MM.1S (cell line): ENCODE data around the gene NOSIP.

ENCODE experiments used
- DNase-seq: peaks from one replicate; pipeline ENCODE4 v3.0.0-alpha.2; 2015
- H2AFZ ChIP-seq: fragments of 300-600 bp; sonication (generic); 2 replicates; pipeline ENCODE4 v1.6.0; 2016; ENCODE audit warnings: antibody characterized with exemption, low read length
- H3F3A ChIP-seq: fragments of 300-600 bp; sonication (generic); 2 replicates; pipeline ENCODE4 v1.6.1; 2016; ENCODE audit warnings: mild to moderate bottlenecking, antibody characterized with exemption, low read length, moderate library complexity, mixed read lengths; ENCODE audit not compliant: insufficient read depth
- H3K27ac ChIP-seq: fragments of 300-600 bp; sonication (generic); 2 replicates; pipeline ENCODE4 v1.5.1; 2016; ENCODE audit warnings: mild to moderate bottlenecking, low read length
- H3K27me3 ChIP-seq: fragments of 300-600 bp; sonication (generic); replicated peaks from 2 replicates; pipeline ENCODE4 v1.6.0; 2016; ENCODE audit warnings: low read length; ENCODE audit not compliant: insufficient read depth
- H3K36me3 ChIP-seq: fragments of 300-600 bp; sonication (generic); replicated peaks from 2 replicates; pipeline ENCODE4 v1.6.1; 2016; ENCODE audit warnings: mild to moderate bottlenecking, low read length, mixed read lengths; ENCODE audit not compliant: insufficient read depth
- H3K4me1 ChIP-seq: fragments of 300-600 bp; sonication (generic); 2 replicates; pipeline ENCODE4 v1.6.1; 2016; ENCODE audit warnings: low read length, mixed read lengths
- H3K4me2 ChIP-seq: fragments of 300-600 bp; sonication (generic); 2 replicates; pipeline ENCODE4 v1.6.0; 2016; ENCODE audit warnings: low read depth, low read length
- H3K4me3 ChIP-seq: fragments of 300-600 bp; sonication (generic); 2 replicates; pipeline ENCODE4 v1.5.1; 2016; ENCODE audit warnings: low read length, mixed read lengths
- H3K79me2 ChIP-seq: fragments of 300-600 bp; sonication (generic); 2 replicates; pipeline ENCODE4 v1.6.1; 2016; ENCODE audit warnings: mixed run types, low read length, mixed read lengths
- H3K9ac ChIP-seq: fragments of 300-600 bp; sonication (generic); 2 replicates; pipeline ENCODE4 v1.6.1; 2016; ENCODE audit warnings: low read length, mixed read lengths
- H3K9me2 ChIP-seq: fragments of 300-600 bp; sonication (generic); replicated peaks from 2 replicates; pipeline ENCODE4 v1.6.1; 2016; ENCODE audit warnings: mild to moderate bottlenecking, low read length, mixed read lengths; ENCODE audit not compliant: insufficient read depth
- H3K9me3 ChIP-seq: fragments of 300-600 bp; sonication (generic); replicated peaks from 2 replicates; pipeline ENCODE4 v1.6.1; 2016; ENCODE audit warnings: mild to moderate bottlenecking, low read length, mixed read lengths; ENCODE audit not compliant: insufficient read depth
- H4K20me1 ChIP-seq: fragments of 300-600 bp; sonication (generic); 2 replicates; pipeline ENCODE4 v1.6.1; 2016; ENCODE audit warnings: mild to moderate bottlenecking, low read length, moderate library complexity, mixed read lengths; ENCODE audit not compliant: insufficient read depth
- EZH2 ChIP-seq: fragments of 300-600 bp; sonication (generic); optimal IDR thresholded peaks from 2 replicates; pipeline ENCODE3; 2017; ENCODE audit warnings: low read depth, mild to moderate bottlenecking, antibody characterized with exemption, low read length, mixed read lengths
- EZH2phosphoT487 ChIP-seq: fragments of 300-600 bp; sonication (generic); IDR thresholded peaks from 2 replicates; pipeline ENCODE4 v1.6.1; 2018; ENCODE audit warnings: antibody characterized with exemption, low read length
- TF ChIP-seq, protein P1 (sequence below): fragments of 300-600 bp; sonication (generic); IDR thresholded peaks from 2 replicates; pipeline ENCODE4 v1.5.1; 2016; ENCODE audit warnings: antibody characterized with exemption, low read length, mixed read lengths

NOSIP gene

DNA sequence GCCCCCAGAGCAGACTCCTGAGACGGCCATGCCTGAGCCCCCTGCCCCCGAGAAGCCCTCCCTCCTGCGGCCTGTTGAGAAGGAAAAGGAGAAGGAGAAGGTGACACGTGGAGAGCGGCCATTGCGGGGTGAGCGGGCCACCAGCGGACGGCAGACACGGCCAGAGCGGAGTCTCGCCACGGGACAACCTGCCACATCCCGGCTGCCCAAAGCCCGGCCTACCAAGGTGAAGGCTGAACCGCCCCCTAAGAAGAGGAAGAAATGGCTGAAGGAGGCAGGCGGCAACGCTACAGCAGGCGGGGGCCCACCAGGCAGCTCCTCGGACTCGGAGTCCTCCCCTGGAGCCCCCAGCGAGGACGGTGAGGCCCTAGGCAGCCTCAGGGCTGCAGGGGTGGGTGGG, 35.5 kb upstream of the NOSIP start:
- no peaks in the 10 kb centered on the region for H4K20me1 ChIP-seq
- no peak overlapping the region for H2AFZ ChIP-seq

DNA sequence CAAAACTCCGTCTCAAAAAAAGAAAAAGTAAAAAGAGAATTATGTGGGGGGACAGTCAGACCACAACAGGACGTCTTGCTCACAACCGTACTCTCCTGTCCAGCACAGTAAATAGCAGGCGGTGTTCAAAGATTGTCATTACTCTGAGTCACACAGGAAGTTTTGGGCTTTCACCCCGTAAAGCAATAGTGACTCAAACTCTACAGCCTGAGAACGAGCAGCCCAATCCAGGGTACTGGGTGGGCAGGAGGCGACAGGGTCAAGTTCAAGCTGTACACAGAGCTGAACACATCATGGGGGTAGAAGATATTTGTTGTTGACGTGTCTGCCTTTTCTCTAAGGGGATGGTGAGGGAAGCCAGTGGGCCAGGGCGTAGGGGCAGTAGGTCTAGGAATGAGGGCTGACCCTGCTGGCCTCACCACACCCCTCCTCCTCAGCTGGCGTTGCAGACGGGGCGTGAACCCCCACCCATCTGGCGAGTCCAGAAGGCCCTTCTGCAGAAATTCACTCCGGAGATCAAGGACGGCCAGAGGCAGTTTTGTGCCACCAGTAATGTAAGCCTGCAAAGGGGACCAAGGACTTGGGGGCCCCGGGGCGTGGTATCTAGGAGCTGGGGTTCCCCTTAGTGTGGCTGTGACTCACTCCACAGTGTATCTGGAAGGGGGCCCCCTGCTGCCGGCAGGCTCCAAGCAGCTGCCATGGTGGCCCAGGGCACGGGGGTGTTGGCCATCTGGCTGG, 33.9 kb upstream of the NOSIP start:
- H3K9me2 ChIP-seq = no peaks in the 10 kb centered on the region
- DNase-seq = no peak
- TF ChIP-seq EZH2 (no peak), EZH2phosphoT487 (no peak)
- TF ChIP-seq, protein P1, sequence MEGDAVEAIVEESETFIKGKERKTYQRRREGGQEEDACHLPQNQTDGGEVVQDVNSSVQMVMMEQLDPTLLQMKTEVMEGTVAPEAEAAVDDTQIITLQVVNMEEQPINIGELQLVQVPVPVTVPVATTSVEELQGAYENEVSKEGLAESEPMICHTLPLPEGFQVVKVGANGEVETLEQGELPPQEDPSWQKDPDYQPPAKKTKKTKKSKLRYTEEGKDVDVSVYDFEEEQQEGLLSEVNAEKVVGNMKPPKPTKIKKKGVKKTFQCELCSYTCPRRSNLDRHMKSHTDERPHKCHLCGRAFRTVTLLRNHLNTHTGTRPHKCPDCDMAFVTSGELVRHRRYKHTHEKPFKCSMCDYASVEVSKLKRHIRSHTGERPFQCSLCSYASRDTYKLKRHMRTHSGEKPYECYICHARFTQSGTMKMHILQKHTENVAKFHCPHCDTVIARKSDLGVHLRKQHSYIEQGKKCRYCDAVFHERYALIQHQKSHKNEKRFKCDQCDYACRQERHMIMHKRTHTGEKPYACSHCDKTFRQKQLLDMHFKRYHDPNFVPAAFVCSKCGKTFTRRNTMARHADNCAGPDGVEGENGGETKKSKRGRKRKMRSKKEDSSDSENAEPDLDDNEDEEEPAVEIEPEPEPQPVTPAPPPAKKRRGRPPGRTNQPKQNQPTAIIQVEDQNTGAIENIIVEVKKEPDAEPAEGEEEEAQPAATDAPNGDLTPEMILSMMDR = no peak
- H3K4me3 ChIP-seq = no peak overlapping the region
- no peaks in the 10 kb centered on the region for H3K36me3 ChIP-seq
- H3K79me2 ChIP-seq = peaks cover 28% of the 10 kb centered on the region
- no peak overlapping the region for H2AFZ ChIP-seq
- no peak overlapping the region for H3K9ac ChIP-seq
- no peak overlapping the region for H3K27ac ChIP-seq
- H4K20me1 ChIP-seq = no peaks in the 10 kb centered on the region
- no peaks in the 10 kb centered on the region for H3K4me1 ChIP-seq
- H3F3A ChIP-seq = no peaks in the 10 kb centered on the region
- H3K27me3 ChIP-seq = no peaks in the 10 kb centered on the region
- H3K4me2 ChIP-seq = no peak overlapping the region
- no peaks in the 10 kb centered on the region for H3K9me3 ChIP-seq

More for the DNA sequence above, 35.5 kb upstream of the NOSIP start:
- Histone ChIP-seq H3K9me3 (no peaks in the 10 kb centered on the region), H3K79me2 (peaks cover 24% of the 10 kb centered on the region), H3K4me1 (no peaks in the 10 kb centered on the region), H3K27ac (no peak overlapping the region), H3K36me3 (no peaks in the 10 kb centered on the region), H3K9me2 (no peaks in the 10 kb centered on the region), H3K4me3 (no peak overlapping the region), H3F3A (no peaks in the 10 kb centered on the region), H3K4me2 (no peak overlapping the region), H3K27me3 (no peaks in the 10 kb centered on the region), H3K9ac (no peak overlapping the region)
- DNase-seq = no peak
- TF ChIP-seq EZH2 = no peak
- TF ChIP-seq, protein P1 = no peak
- no peak for TF ChIP-seq EZH2phosphoT487

DNA sequence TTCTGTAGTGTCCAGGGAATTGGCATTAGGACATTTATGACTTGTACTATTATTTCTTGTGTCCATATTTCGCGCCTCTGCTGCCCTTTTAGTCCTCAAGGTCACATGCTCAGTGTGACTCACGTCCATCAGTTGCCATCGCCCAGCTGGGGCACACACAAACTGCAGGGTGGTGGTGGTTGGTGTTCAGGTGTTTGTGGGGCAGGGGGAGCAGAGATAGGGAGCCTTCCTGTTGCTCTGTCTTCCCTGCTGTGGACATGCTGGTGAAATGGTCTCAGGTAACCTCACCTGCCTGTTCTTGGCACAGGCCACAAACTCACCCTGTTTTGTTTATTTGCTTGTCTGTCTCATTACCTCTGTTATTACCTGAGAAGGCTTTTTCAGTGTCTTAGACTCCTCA, 33.0 kb upstream of the NOSIP start:
- H3K79me2 ChIP-seq = peaks cover 37% of the 10 kb centered on the region

More for the DNA sequence above, 33.0 kb upstream of the NOSIP start:
- H3K27ac ChIP-seq = no peak overlapping the region
- no peak overlapping the region for H2AFZ ChIP-seq
- TF ChIP-seq EZH2phosphoT487 = no peak
- TF ChIP-seq EZH2 = no peak
- TF ChIP-seq, protein P1 = no peak
- H4K20me1 ChIP-seq = no peaks in the 10 kb centered on the region
- no peak overlapping the region for H3K9ac ChIP-seq
- DNase-seq = no peak
- no peaks in the 10 kb centered on the region for H3K4me1 ChIP-seq
- no peaks in the 10 kb centered on the region for H3K27me3 ChIP-seq
- H3K9me2 ChIP-seq = no peaks in the 10 kb centered on the region
- no peak overlapping the region for H3K4me2 ChIP-seq
- no peaks in the 10 kb centered on the region for H3K9me3 ChIP-seq
- no peak overlapping the region for H3K4me3 ChIP-seq
- H3K36me3 ChIP-seq = peaks cover 5% of the 10 kb centered on the region; the same call in 1 of the 2 replicates
- no peaks in the 10 kb centered on the region for H3F3A ChIP-seq
